Mesothelial cell of epicardium (in vitro differentiated cells): ENCODE data around the gene CFAP90. TPM values are rescaled to one million over a fixed set of nuclear protein-coding genes. Genes with fewer than 3 reads are reported as not detected.
A peak's percentile ranks its signal among the peaks of the same experiment; 100 is the strongest.

Source experiments
- DNase-seq, 2 experiments: peaks; one replicate each; pipeline ENCODE4 v3.0.0; 2021; ENCODE audit warnings: low spot score in 2 of 2; ENCODE audit not compliant: unreplicated experiment in 2 of 2
- H3K27ac Mint-ChIP-seq: 2 replicates; pipeline ENCODE4 v1.8.0; 2021; ENCODE audit warnings: mixed read lengths
- H3K27me3 Mint-ChIP-seq: 2 replicates; pipeline ENCODE4 v1.8.0; 2021; ENCODE audit warnings: low read depth, mixed read lengths
- H3K36me3 Mint-ChIP-seq: 2 replicates; pipeline ENCODE4 v1.8.0; 2021; ENCODE audit warnings: mixed read lengths
- H3K4me1 Mint-ChIP-seq: 2 replicates; pipeline ENCODE4 v1.8.0; 2021; ENCODE audit warnings: mixed read lengths
- H3K4me3 Mint-ChIP-seq: 2 replicates; pipeline ENCODE4 v1.8.0; 2021; ENCODE audit warnings: mild to moderate bottlenecking, moderate library complexity, mixed read lengths
- H3K9me3 Mint-ChIP-seq: 2 replicates; pipeline ENCODE4 v1.8.0; 2021; ENCODE audit warnings: mixed read lengths
- CTCF ChIP-seq: fragments of 200-600 bp; sonication (generic); IDR thresholded peaks from one replicate; pipeline ENCODE4 v1.5.0; 2021; ENCODE audit warnings: antibody characterized with exemption; ENCODE audit not compliant: unreplicated experiment
- total RNA-seq: library from RNA; stranded (reverse); gene quantifications from 3 replicates; pipeline ENCODE4 v1.2.1, GENCODE V29; 2021

The CFAP90 gene
- total RNA-seq, 1 donor from 2014 or later = 0.85 TPM

GRCh38 chr5:7867260-7867659 lies 16.3 kb upstream of the CFAP90 start:
- TF ChIP-seq CTCF = no peak
- peaks cover 32% of the 10 kb centered on the region for H3K4me1 Mint-ChIP-seq
- no peak overlapping the region for H3K27ac Mint-ChIP-seq
- H3K4me3 Mint-ChIP-seq = no peak overlapping the region
- no peak for DNase-seq
- no peaks in the 10 kb centered on the region for H3K9me3 Mint-ChIP-seq
- peaks cover 3% of the 10 kb centered on the region for H3K36me3 Mint-ChIP-seq
- H3K27me3 Mint-ChIP-seq = no peaks in the 10 kb centered on the region

GRCh38 chr5:7866196-7866595 lies 15.3 kb upstream of the CFAP90 start:
- no peak for DNase-seq
- H3K27me3 Mint-ChIP-seq = no peaks in the 10 kb centered on the region
- no peak for TF ChIP-seq CTCF
- no peaks in the 10 kb centered on the region for H3K9me3 Mint-ChIP-seq
- H3K4me1 Mint-ChIP-seq = peaks cover 32% of the 10 kb centered on the region
- no peak overlapping the region for H3K27ac Mint-ChIP-seq
- peaks cover 6% of the 10 kb centered on the region for H3K36me3 Mint-ChIP-seq
- no peak overlapping the region for H3K4me3 Mint-ChIP-seq

GRCh38 chr5:7857926-7858632 lies 7.1 kb upstream of the CFAP90 start:
- peaks cover 13% of the 10 kb centered on the region for H3K4me1 Mint-ChIP-seq
- H3K9me3 Mint-ChIP-seq = peaks cover 4% of the 10 kb centered on the region
- H3K4me3 Mint-ChIP-seq = no peak overlapping the region
- TF ChIP-seq CTCF = no peak
- no peaks in the 10 kb centered on the region for H3K27me3 Mint-ChIP-seq
- H3K27ac Mint-ChIP-seq = no peak overlapping the region
- H3K36me3 Mint-ChIP-seq = peaks cover 17% of the 10 kb centered on the region
- DNase-seq = no peak

- Mint-ChIP-seq H3K4me3 (no peak overlapping the region), H3K36me3 (peaks cover 17% of the 10 kb centered on the region), H3K4me1 (peaks cover 16% of the 10 kb centered on the region), H3K27ac (no peak overlapping the region), H3K9me3 (peaks cover 4% of the 10 kb centered on the region), H3K27me3 (no peaks in the 10 kb centered on the region)
- DNase-seq = no peak
- no peak for TF ChIP-seq CTCF
These were observed 6.4 kb upstream of the CFAP90 start for GRCh38 chr5:7857361-7857760.

- Mint-ChIP-seq H3K9me3 (peaks cover 4% of the 10 kb centered on the region), H3K36me3 (peaks cover 17% of the 10 kb centered on the region), H3K27ac (no peak overlapping the region), H3K4me1 (peaks cover 18% of the 10 kb centered on the region), H3K4me3 (no peak overlapping the region), H3K27me3 (no peaks in the 10 kb centered on the region)
- peak; percentile 39 for TF ChIP-seq CTCF
- no peak for DNase-seq
These were observed 5.9 kb upstream of the CFAP90 start for GRCh38 chr5:7856855-7857254.
